Left hindlimb (tissue), 1 donor: ENCODE data around the gene CCDC148.
"Not testable (repeated sequence)": the region's sequence is repeated elsewhere in the genome, so short reads cannot be mapped to it uniquely, and the experiment has no call there.

Source experiments
- DNase-seq: peaks from one replicate; pipeline ENCODE4 v3.0.0-alpha.2; 2018

CCDC148 gene

GRCh38 chr2:158481116-158481515 lies 24.6 kb upstream of the CCDC148 start:
- no peak for DNase-seq

- DNase-seq = no peak
Measured at GRCh38 chr2:158478816-158479215, 22.3 kb upstream of the CCDC148 start.

- no peak for DNase-seq
Measured at GRCh38 chr2:158478237-158478636, 21.7 kb upstream of the CCDC148 start.

GRCh38 chr2:158477202-158477601 lies 20.6 kb upstream of the CCDC148 start:
- no peak for DNase-seq

GRCh38 chr2:158474526-158475011 lies 18.0 kb upstream of the CCDC148 start:
- not testable (repeated sequence) for DNase-seq

GRCh38 chr2:158473719-158474392 lies 17.3 kb upstream of the CCDC148 start:
- DNase-seq = no peak

GRCh38 chr2:158473300-158473699 lies 16.7 kb upstream of the CCDC148 start:
- DNase-seq = not testable (repeated sequence)

- DNase-seq = not testable (repeated sequence)
Measured at GRCh38 chr2:158472829-158473228, 16.3 kb upstream of the CCDC148 start.

- DNase-seq = no peak
Measured at GRCh38 chr2:158467248-158467647, 10.7 kb upstream of the CCDC148 start.

- DNase-seq = no peak
Measured at GRCh38 chr2:158464426-158465281, 8.1 kb upstream of the CCDC148 start.

- DNase-seq = no peak
Measured at GRCh38 chr2:158463496-158464095, 7.0 kb upstream of the CCDC148 start.

- no peak for DNase-seq
Measured at GRCh38 chr2:158460632-158461297, 4.2 kb upstream of the CCDC148 start.

GRCh38 chr2:158459161-158460003 lies 2.8 kb upstream of the CCDC148 start:
- no peak for DNase-seq

- DNase-seq = no peak
Measured at GRCh38 chr2:158458617-158458920, 2.0 kb upstream of the CCDC148 start.

GRCh38 chr2:158457826-158458616 lies 1.5 kb upstream of the CCDC148 start:
- peak; percentile 79 for DNase-seq

GRCh38 chr2:158457092-158457825 lies 706 bp upstream of the CCDC148 start:
- peak; percentile 84 for DNase-seq

- DNase-seq = no peak
Measured at GRCh38 chr2:158443606-158444005, 12.9 kb downstream of the CCDC148 start.

GRCh38 chr2:158439062-158439461 lies 17.5 kb downstream of the CCDC148 start:
- DNase-seq = not testable (repeated sequence)

GRCh38 chr2:158433716-158434115 lies 22.8 kb downstream of the CCDC148 start:
- DNase-seq = not testable (repeated sequence)

- DNase-seq = no peak
Measured at GRCh38 chr2:158432117-158432516, 24.4 kb downstream of the CCDC148 start.

GRCh38 chr2:158414538-158414937 lies 42.0 kb downstream of the CCDC148 start:
- DNase-seq = no peak
